Stimulated activated CD8-positive, alpha-beta memory T cell treated with anti-CD3 and anti-CD28 coated beads, Interleukin-7, amount 100 ng/mL, for 1 hour (primary cell): ENCODE data around the gene CRX.
A peak's percentile ranks its signal among the peaks of the same experiment; 100 is the strongest.
"Not testable (repeated sequence)": the region's sequence is repeated elsewhere in the genome, so short reads cannot be mapped to it uniquely, and the experiment has no call there.

Source experiments
- DNase-seq, 2 donors: peaks; one replicate each; pipeline ENCODE4 v3.0.0-alpha.2; 2020; ENCODE audit warnings: low read depth in 2 of 2

Gene CRX

GRCh38 chr19:47821460-47822020 is at the start of gene CRX:
Gene CRX (plus strand): TSS chr19:47821937. CDS start chr19:47834444, 12,507 bp downstream.
- no peak for DNase-seq

GRCh38 chr19:47776568-47776967 is 45.2 kb upstream of the CRX start:
- DNase-seq: no peak

GRCh38 chr19:47777245-47778048 is 44.3 kb upstream of the CRX start:
- not testable (repeated sequence) for DNase-seq

- DNase-seq: peak; percentile 53 to 60
Measured at GRCh38 chr19:47778049-47778953, 43.4 kb upstream of the CRX start, which contains the start of gene SELENOW. Gene SELENOW (plus strand): TSS chr19:47778703. CDS start chr19:47778786, 83 bp downstream.

GRCh38 chr19:47778954-47779351 is 42.8 kb upstream of the CRX start:
- no peak for DNase-seq

- no peak for DNase-seq
Measured at GRCh38 chr19:47779524-47780214, 42.1 kb upstream of the CRX start.

GRCh38 chr19:47780215-47780551 is 41.6 kb upstream of the CRX start:
- no peak for DNase-seq

- DNase-seq: no peak
Measured at GRCh38 chr19:47781590-47782262, 40.0 kb upstream of the CRX start.

GRCh38 chr19:47786566-47786965 is 35.2 kb upstream of the CRX start:
- no peak for DNase-seq

- DNase-seq: not testable (repeated sequence)
Measured at GRCh38 chr19:47787307-47787706, 34.4 kb upstream of the CRX start.

- DNase-seq: not testable (repeated sequence)
Measured at GRCh38 chr19:47789811-47790210, 31.9 kb upstream of the CRX start.

GRCh38 chr19:47790398-47790814 is 31.3 kb upstream of the CRX start:
- peak; percentile 51 to 79 for DNase-seq

- no peak for DNase-seq
Measured at GRCh38 chr19:47792616-47793015, 29.1 kb upstream of the CRX start.

- DNase-seq: no peak
Measured at GRCh38 chr19:47794526-47794925, 27.2 kb upstream of the CRX start.

GRCh38 chr19:47796785-47797184 is 25.0 kb upstream of the CRX start:
- DNase-seq: no peak

- DNase-seq: no peak
Measured at GRCh38 chr19:47797996-47798903, 23.5 kb upstream of the CRX start.

GRCh38 chr19:47798904-47799266 is 22.9 kb upstream of the CRX start:
- no peak for DNase-seq

- no peak for DNase-seq
Measured at GRCh38 chr19:47801270-47801669, 20.5 kb upstream of the CRX start.

GRCh38 chr19:47802521-47803043 is 19.2 kb upstream of the CRX start:
- no peak for DNase-seq

- not testable (repeated sequence) for DNase-seq
Measured at GRCh38 chr19:47803148-47803547, 18.6 kb upstream of the CRX start.
